RPMI7951 (cell line): ENCODE results near the gene GCSAM. TPM values are rescaled to one million over a fixed set of nuclear protein-coding genes. Genes with fewer than 3 reads are reported as not detected.

Experiments
- DNase-seq: peaks from one replicate; pipeline ENCODE4 v3.0.0-alpha.2; 2012; ENCODE audit warnings: low read depth
- total RNA-seq: library from RNA; depleted of rRNA; stranded (reverse); fragments of >200 nt; shearing (Covaris generic); gene quantifications from 2 replicates; pipeline ENCODE4 v1.2.3, GENCODE V29; 2014; rRNA removed

GCSAM gene
- not detected in 2 replicates for total RNA-seq

GRCh38 chr3:112132975-112133448 is at the start of gene GCSAM:
TSS of gene GCSAM (minus strand) at chr3:112133248. CDS start at chr3:112133120, 128 bp downstream.
- no peak for DNase-seq

- no peak for DNase-seq
These were observed 42.6 kb upstream of the GCSAM start for GRCh38 chr3:112175646-112176045.

GRCh38 chr3:112175037-112175436 is 42.0 kb upstream of the GCSAM start:
- DNase-seq: no peak

- DNase-seq: no peak
These were observed 38.1 kb upstream of the GCSAM start for GRCh38 chr3:112171144-112171543.

- DNase-seq: no peak
These were observed 37.0 kb upstream of the GCSAM start for GRCh38 chr3:112170046-112170445.

- DNase-seq: no peak
These were observed 34.7 kb upstream of the GCSAM start for GRCh38 chr3:112167758-112168157.

GRCh38 chr3:112149136-112149535 is 16.1 kb upstream of the GCSAM start:
- no peak for DNase-seq

GRCh38 chr3:112143689-112144088 is 10.6 kb upstream of the GCSAM start:
- DNase-seq: no peak

- DNase-seq: no peak
These were observed 10.2 kb upstream of the GCSAM start for GRCh38 chr3:112143251-112143650.

- DNase-seq: no peak
These were observed 8.2 kb upstream of the GCSAM start for GRCh38 chr3:112141293-112141692.

GRCh38 chr3:112140584-112140983 is 7.5 kb upstream of the GCSAM start:
- DNase-seq: no peak

- no peak for DNase-seq
These were observed 5.3 kb upstream of the GCSAM start for GRCh38 chr3:112138219-112138969.

GRCh38 chr3:112137781-112138180 is 4.7 kb upstream of the GCSAM start:
- DNase-seq: no peak

- peak; percentile 50 for DNase-seq
These were observed 4.1 kb upstream of the GCSAM start for GRCh38 chr3:112136959-112137693.

GRCh38 chr3:112136046-112136445 is 3.0 kb upstream of the GCSAM start:
- DNase-seq: no peak

- no peak for DNase-seq
These were observed 1.5 kb upstream of the GCSAM start for GRCh38 chr3:112134335-112135124.

GRCh38 chr3:112133626-112134334 is 732 bp upstream of the GCSAM start:
- DNase-seq: no peak

- DNase-seq: no peak
These were observed 494 bp downstream of the GCSAM start for GRCh38 chr3:112132554-112132953.

- no peak for DNase-seq
These were observed 960 bp downstream of the GCSAM start for GRCh38 chr3:112132088-112132487.

- no peak for DNase-seq
These were observed 1.9 kb downstream of the GCSAM start for GRCh38 chr3:112131111-112131510.

GRCh38 chr3:112130638-112130993 is 2.4 kb downstream of the GCSAM start:
- no peak for DNase-seq
